AG09309 (cell line): Measurements from ENCODE around the gene PLXNB2.

Source experiments
- DNase-seq: peaks from one replicate; pipeline ENCODE4 v3.0.0-alpha.2; 2010; ENCODE audit warnings: low read depth
- H3K4me3 ChIP-seq: 2 replicates; pipeline ENCODE4 v1.5.1; 2011; ENCODE audit warnings: mild to moderate bottlenecking, low read depth, low read length, moderate library complexity; ENCODE audit not compliant: control insufficient read depth
- TF ChIP-seq, protein P1 (sequence below): IDR thresholded peaks from 2 replicates; pipeline ENCODE4 v1.5.1; 2011; ENCODE audit warnings: mild to moderate bottlenecking, low read depth, low read length, inconsistent platforms; ENCODE audit not compliant: insufficient read depth, control insufficient read depth; ENCODE audit errors: missing control alignments

PLXNB2 gene

DNA sequence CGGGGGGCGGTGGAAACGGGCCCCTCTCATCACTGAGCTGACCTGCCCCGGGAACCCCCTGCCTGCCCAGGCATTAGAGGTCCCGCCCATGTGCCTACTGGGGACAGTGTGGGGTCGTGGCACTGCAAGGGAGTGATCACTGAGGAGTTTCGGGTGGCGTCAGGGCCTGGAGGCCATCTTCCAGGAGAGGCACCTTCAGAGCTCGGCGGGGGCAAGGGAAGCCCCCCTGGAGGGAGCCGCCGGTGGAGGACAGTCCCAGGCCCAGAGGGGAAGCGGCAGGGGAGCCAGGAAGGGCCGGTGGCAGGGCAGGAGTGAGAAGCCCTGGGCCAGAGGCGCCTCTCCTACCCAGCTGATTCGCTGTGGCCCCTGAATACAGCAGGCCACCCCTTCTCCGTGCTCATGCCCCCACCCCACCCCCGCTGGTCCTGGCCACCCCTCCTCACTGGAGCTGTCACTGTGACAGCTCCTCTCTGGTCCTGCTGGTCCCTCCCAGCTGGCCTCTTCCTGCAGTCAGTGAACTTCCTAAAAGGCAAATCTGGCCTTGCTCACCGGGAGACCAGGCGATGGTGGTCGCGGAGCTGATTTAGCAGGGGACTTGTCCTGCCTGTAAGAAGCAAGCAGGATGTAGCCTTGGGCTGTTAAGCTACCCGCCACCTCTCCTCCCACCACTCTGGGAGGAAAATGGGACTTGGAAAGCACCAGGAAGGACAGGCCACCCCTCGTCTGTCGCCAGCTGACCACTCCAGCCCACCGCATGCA lies 35.2 kb downstream of the PLXNB2 start:
- DNase-seq: no peak
- TF ChIP-seq, protein P1, sequence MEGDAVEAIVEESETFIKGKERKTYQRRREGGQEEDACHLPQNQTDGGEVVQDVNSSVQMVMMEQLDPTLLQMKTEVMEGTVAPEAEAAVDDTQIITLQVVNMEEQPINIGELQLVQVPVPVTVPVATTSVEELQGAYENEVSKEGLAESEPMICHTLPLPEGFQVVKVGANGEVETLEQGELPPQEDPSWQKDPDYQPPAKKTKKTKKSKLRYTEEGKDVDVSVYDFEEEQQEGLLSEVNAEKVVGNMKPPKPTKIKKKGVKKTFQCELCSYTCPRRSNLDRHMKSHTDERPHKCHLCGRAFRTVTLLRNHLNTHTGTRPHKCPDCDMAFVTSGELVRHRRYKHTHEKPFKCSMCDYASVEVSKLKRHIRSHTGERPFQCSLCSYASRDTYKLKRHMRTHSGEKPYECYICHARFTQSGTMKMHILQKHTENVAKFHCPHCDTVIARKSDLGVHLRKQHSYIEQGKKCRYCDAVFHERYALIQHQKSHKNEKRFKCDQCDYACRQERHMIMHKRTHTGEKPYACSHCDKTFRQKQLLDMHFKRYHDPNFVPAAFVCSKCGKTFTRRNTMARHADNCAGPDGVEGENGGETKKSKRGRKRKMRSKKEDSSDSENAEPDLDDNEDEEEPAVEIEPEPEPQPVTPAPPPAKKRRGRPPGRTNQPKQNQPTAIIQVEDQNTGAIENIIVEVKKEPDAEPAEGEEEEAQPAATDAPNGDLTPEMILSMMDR: no peak
- no peak overlapping the region for H3K4me3 ChIP-seq

DNA sequence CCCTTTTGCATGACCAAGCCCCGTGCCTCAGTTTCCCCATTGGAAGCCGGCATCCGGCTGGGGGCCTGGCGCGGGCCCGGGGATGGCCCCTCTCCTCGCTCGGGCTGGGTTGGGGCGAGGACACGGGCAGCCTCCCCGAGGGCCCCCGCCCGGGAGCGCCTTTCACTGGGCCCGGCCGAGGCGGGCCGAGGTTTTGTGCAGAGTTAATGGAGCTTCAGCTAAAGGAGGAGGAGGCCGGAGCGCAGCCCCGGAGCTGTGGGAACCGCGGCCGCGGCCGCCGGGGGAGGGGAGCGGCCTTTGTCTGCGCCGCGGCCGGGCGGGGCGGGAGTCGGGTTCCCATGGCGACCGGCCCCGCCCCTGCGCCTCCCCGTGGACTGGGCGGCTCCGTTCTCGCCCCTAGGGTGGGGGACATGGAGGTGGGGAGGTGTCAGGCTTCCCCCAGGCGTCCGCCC lies 35.9 kb downstream of the PLXNB2 start:
- TF ChIP-seq, protein P1: peak; percentile 19
- peak overlapping the region; percentile 59 for H3K4me3 ChIP-seq
- DNase-seq: no peak

DNA sequence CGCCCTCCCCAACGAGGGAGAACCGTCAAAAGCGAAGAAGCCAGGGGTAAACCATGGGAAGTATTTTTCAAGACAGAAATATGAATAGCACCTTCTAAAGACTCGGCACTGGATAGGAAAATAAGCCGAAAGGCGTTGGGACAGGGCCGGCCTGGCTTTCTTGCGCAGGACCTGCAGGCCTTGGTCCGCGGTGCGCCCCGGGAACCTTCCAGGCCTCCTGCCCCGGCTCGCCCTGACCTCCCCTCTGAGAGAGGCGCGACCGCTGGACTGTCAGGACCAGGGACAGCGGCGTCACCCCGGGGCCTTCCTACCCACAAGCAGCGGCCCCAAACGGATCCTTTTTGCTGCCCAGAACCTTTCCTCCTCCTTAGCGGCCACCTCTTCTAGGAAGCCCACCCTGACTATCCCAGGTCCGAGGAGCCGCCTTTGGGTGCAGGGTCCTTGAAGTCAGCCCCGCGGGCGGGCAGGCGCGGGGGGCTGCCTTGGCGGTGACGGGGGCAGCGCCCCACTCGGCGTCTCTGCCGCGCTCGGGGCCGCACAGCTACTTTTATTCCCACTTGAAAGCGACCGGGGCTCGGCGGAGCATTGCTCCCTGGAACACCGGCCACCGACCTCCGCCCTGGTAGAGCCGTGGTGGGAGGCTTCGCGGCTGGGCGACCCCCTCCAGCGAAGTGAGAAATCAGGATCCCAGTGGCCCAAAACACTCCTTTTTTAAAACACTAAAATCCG lies 36.6 kb downstream of the PLXNB2 start:
- TF ChIP-seq, protein P1: no peak
- no peak for DNase-seq
- peak overlapping the region; percentile 59 for H3K4me3 ChIP-seq

DNA sequence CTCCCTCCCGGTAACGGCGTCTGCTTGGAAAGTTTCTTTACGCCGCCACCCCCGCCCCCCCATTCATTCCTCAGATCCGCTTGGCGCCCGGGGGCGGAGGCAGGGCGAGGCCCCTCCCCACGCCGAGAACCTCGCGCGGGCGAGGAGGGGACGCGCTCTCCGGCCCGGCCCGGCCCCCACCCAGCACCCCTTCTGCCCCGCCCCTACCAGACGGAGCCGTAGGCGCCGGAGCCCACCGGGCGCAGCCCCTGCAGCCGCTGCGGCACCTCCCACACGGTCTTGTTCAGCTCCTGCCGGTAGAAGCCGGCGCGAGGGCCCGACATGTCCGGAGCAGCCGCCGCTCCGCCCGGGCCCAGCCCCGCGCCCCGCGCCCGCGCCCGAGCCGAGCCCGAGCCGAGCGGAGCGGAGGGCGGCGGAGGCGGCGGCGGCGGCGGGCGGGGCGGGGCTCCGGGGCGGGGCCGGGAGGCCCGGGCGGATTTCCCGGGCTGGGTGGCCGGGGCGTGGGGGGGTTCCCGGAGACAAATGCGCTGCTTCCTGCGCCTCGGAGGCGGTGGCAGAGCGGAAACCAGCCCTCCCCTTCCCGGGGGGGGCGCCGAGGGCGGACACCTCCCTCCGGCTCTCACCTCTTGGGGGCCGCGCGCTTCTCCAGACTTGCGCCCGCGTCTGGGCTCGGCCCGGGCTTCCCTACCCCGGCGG lies 37.3 kb downstream of the PLXNB2 start, which contains the start of gene MAPK11:
Gene MAPK11, minus strand, starts transcription at position 411 of the 696 bp plus-strand sequence. Its CDS starts 88 bp downstream, at position 323.
- no peak for DNase-seq
- H3K4me3 ChIP-seq: peak within 1 kb of the TSS; percentile 59
- TF ChIP-seq, protein P1: no peak

DNA sequence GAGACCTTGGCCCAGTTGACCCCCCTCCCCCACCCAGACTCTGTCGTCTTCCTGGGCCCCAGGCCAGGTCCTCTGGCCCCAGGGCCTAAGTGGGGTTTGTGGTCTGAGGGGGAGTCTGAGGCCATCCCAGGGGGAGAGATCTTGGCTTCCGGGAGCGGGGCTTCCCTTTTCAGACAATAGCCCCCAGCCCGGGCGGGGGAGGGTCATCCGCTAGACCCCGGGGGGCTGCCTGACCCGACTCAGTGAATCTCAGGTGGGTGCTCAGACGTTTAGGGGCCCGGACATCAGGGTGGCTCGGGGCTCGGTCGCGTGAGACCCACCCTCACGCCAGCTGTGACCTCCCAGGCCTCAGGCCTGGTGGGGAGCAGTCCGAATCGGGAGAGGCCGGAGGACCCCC lies 37.9 kb downstream of the PLXNB2 start:
- DNase-seq: no peak
- H3K4me3 ChIP-seq: peak overlapping the region; percentile 59
- TF ChIP-seq, protein P1: no peak

DNA sequence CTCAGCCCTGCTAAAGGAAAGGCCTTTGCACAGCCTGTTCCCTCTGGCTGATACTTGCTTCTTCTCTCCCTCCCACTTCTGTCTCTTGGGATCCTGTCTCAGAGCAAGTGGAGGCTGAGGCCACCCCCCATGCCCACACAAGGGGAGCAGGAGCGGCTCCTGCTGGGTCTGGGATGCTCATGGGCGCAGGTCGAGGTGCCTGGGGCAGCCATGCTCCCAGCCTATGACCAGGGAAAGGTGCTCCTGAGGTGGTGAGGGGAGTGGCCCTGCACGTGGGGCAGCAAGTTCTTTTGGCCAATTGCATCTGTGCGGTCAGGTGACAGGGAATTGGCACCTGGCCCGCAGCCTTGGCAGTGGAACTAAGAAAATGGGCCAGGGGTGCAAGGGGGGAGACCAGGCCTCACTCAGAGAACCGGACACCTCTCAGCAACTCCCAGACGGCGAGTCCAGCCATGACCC lies 38.8 kb downstream of the PLXNB2 start:
- no peak overlapping the region for H3K4me3 ChIP-seq
- TF ChIP-seq, protein P1: no peak
- no peak for DNase-seq
